Vein endothelial cell (primary cell): ENCODE results near the gene NTN4. TPM values are rescaled to one million over a fixed set of nuclear protein-coding genes. Genes with fewer than 3 reads are reported as not detected.

ENCODE experiments used
- small RNA-seq: library from RNA; depleted of rRNA; stranded (forward); fragments of <200 nt; gene quantifications from one replicate; pipeline ENCODE3, GENCODE V24; 2012
- total RNA-seq: library from RNA; depleted of rRNA; stranded (reverse); fragments of >200 nt; gene quantifications from 2 replicates; pipeline ENCODE4 v1.2.3, GENCODE V29; 2012

NTN4 gene
- total RNA-seq, result 288 and 387 TPM in 2 replicates

GRCh38 chr12:95790033-95790916, at the start of gene NTN4:
Gene NTN4, minus strand, starts transcription at chr12:95790764. Its CDS starts 455 bp downstream, at chr12:95790309.

Small RNA genes lying within 50 kb of the gene (small RNA-seq; reads per million reads assigned to genes)
- gene RF00019, result not detected
- not detected for gene RNU6-247P

Other genes with a start within 250 kb of the NTN4 start
- 0.96 and 2.0 TPM in 2 replicates for gene USP44, start 239.3 kb downstream of the NTN4 start, total RNA-seq
- 8.7 and 10.1 TPM in 2 replicates for gene SNRPF, start 68.2 kb upstream of the NTN4 start, total RNA-seq
- gene CCDC38, start 151.8 kb upstream of the NTN4 start, total RNA-seq, result 0.10 TPM in 1 of 2 replicates, not detected in the other
- gene AMDHD1, start 152.6 kb upstream of the NTN4 start, total RNA-seq, result 0.29 TPM in 1 of 2 replicates, not detected in the other
- 1.1 TPM in 1 of 2 replicates, not detected in the other for gene HAL, start 205.6 kb upstream of the NTN4 start, total RNA-seq
- 81.0 and 82.7 TPM in 2 replicates for gene LTA4H, start 244.8 kb upstream of the NTN4 start, total RNA-seq